Measurements from ENCODE around the gene SLC22A13. TPM values are rescaled to one million over a fixed set of nuclear protein-coding genes. Genes with fewer than 3 reads are reported as not detected.

Gene SLC22A13
- total RNA-seq, 2 donors from 2014 or later = 0.99 to 2.2 TPM

DNA sequence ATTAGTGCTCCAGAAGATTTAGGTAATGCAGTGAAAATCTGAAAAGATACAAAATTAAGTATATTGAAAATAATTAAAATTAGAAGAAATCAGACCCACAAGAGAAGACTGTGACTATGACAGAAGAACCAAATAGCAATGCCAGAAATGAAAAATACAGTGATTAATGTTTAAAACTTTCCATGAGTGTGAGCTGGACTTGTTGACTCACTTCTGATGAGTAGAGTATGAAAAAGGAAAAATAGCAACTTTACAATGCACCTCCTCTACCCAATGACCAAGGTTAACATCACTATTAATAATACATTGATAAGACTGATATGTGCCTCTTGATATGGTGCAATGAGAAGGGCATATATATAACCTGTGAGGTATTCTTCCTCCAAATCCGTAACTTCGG lies 39.3 kb upstream of the SLC22A13 start:
- Histone ChIP-seq H3K27ac (no peak overlapping the region), H3K4me3 (no peak overlapping the region), H3K4me1 (ENCODE audit: control insufficient read depth in 1 of 2, low read depth in 2 of 2) (peaks cover 0 to 5% of the 10 kb centered on the region in 2 donors), H3K9me3 (no peaks in the 10 kb centered on the region), H3K27me3 (replicated peaks; ENCODE audit: insufficient read depth) (no peaks in the 10 kb centered on the region), H3K36me3 (peaks cover 9% of the 10 kb centered on the region)
- ATAC-seq (ENCODE audit: insufficient number of reproducible peaks, low FRiP score, low read depth) (no peak), DNase-seq (ENCODE audit: low spot score) (no peak)
- TF ChIP-seq, protein P1, sequence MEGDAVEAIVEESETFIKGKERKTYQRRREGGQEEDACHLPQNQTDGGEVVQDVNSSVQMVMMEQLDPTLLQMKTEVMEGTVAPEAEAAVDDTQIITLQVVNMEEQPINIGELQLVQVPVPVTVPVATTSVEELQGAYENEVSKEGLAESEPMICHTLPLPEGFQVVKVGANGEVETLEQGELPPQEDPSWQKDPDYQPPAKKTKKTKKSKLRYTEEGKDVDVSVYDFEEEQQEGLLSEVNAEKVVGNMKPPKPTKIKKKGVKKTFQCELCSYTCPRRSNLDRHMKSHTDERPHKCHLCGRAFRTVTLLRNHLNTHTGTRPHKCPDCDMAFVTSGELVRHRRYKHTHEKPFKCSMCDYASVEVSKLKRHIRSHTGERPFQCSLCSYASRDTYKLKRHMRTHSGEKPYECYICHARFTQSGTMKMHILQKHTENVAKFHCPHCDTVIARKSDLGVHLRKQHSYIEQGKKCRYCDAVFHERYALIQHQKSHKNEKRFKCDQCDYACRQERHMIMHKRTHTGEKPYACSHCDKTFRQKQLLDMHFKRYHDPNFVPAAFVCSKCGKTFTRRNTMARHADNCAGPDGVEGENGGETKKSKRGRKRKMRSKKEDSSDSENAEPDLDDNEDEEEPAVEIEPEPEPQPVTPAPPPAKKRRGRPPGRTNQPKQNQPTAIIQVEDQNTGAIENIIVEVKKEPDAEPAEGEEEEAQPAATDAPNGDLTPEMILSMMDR (IDR thresholded peaks at IDR 0.05) = no peak

GRCh38 chr3:38227989-38228388 lies 37.6 kb upstream of the SLC22A13 start:
- H3K9me3 ChIP-seq = no peaks in the 10 kb centered on the region
- H3K4me1 ChIP-seq (ENCODE audit: control insufficient read depth in 1 of 2, low read depth in 2 of 2) = peaks cover 0 to 5% of the 10 kb centered on the region in 2 donors
- ATAC-seq (ENCODE audit: insufficient number of reproducible peaks, low FRiP score, low read depth) (no peak), DNase-seq (ENCODE audit: low spot score) (no peak)
- no peak overlapping the region for H3K27ac ChIP-seq
- no peaks in the 10 kb centered on the region for H3K27me3 ChIP-seq (replicated peaks; ENCODE audit: insufficient read depth)
- peaks cover 12% of the 10 kb centered on the region for H3K36me3 ChIP-seq
- TF ChIP-seq, protein P1 (IDR thresholded peaks at IDR 0.05) = no peak
- H3K4me3 ChIP-seq = no peak overlapping the region

DNA sequence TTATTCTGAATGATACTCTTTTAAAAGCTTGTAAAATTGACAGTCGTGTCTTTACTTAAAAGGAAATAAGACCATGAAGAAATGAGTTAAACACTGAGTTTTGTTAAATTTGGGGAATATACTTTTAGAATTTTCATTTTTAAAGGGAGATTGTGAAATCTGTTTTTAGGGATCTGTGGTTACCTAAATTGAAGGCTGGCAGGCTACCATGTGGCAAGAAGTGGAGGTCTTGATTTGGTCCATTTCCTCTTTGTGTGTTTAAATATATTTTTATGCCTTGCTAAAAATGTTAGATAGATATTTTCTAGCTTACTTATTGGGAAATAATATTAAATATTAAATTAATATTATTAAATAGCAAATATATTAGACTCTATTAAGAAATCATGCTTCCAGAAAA lies 36.6 kb upstream of the SLC22A13 start:
- Histone ChIP-seq H3K36me3 (peaks cover 11% of the 10 kb centered on the region), H3K4me1 (ENCODE audit: control insufficient read depth in 1 of 2, low read depth in 2 of 2) (peaks cover 0 to 5% of the 10 kb centered on the region in 2 donors), H3K4me3 (no peak overlapping the region), H3K27me3 (replicated peaks; ENCODE audit: insufficient read depth) (no peaks in the 10 kb centered on the region), H3K9me3 (no peaks in the 10 kb centered on the region), H3K27ac (no peak overlapping the region)
- DNase-seq (ENCODE audit: low spot score) = no peak
- TF ChIP-seq, protein P1 (IDR thresholded peaks at IDR 0.05) = no peak
- ATAC-seq (ENCODE audit: insufficient number of reproducible peaks, low FRiP score, low read depth) = no peak

- DNase-seq (ENCODE audit: low spot score) (no peak), ATAC-seq (ENCODE audit: insufficient number of reproducible peaks, low FRiP score, low read depth) (no peak)
- H3K36me3 ChIP-seq = peaks cover 10% of the 10 kb centered on the region
Observed at GRCh38 chr3:38232701-38233100, 32.9 kb upstream of the SLC22A13 start.

DNA sequence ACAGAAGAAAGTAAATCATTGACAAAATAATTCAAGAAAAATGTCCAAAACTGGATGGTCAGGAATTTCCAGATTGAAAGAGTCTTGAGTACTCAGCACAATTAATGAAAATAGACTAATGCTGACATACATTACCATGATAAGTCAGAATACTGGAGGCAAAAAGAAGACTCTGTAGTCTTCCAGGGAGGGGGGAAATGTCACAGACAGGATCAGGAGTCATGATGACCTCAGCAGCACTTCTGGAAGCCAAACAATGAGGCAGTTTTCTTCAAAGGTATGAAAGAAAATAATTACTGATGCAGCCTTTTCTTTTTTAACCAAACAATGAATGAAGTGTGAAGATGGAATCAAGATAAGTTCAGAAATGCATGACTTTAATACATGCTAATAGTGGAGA lies 30.1 kb upstream of the SLC22A13 start:
- Histone ChIP-seq H3K27me3 (replicated peaks; ENCODE audit: insufficient read depth) (no peaks in the 10 kb centered on the region), H3K9me3 (peaks cover 12% of the 10 kb centered on the region), H3K4me1 (ENCODE audit: control insufficient read depth in 1 of 2, low read depth in 2 of 2) (no peaks in the 10 kb centered on the region), H3K27ac (no peak overlapping the region), H3K4me3 (no peak overlapping the region), H3K36me3 (peaks cover 19% of the 10 kb centered on the region)
- DNase-seq (ENCODE audit: low spot score) (no peak), ATAC-seq (ENCODE audit: insufficient number of reproducible peaks, low FRiP score, low read depth) (no peak)
- TF ChIP-seq, protein P1 (IDR thresholded peaks at IDR 0.05) = no peak

More at GRCh38 chr3:38232701-38233100, 32.9 kb upstream of the SLC22A13 start:
- TF ChIP-seq, protein P1 (IDR thresholded peaks at IDR 0.05) = no peak
- Histone ChIP-seq H3K27ac (no peak overlapping the region), H3K4me3 (no peak overlapping the region), H3K4me1 (ENCODE audit: control insufficient read depth in 1 of 2, low read depth in 2 of 2) (peaks cover 0 to 5% of the 10 kb centered on the region in 2 donors), H3K9me3 (no peaks in the 10 kb centered on the region), H3K27me3 (replicated peaks; ENCODE audit: insufficient read depth) (no peaks in the 10 kb centered on the region)
